ENCODE measurements around the gene DDI2. TPM values are rescaled to one million over a fixed set of nuclear protein-coding genes. Genes with fewer than 3 reads are reported as not detected.

Gene DDI2
- total and polyA plus RNA-seq, 10 of the 15 experiments (the other 5 are each of a cell fraction or from before 2014, with no cell fraction given), result 3.3 to 33.1 (median 11.6) TPM

GRCh38 chr1:15681349-15682292, 64.4 kb downstream of the DDI2 start:
- Histone ChIP-seq H3K9me3 (replicated peaks; ENCODE audit: control insufficient read depth, insufficient read depth, low read length) (no peaks in the 10 kb centered on the region; the same call in 2 of the 3 replicates), H4K20me1 (ENCODE audit: control insufficient read depth, insufficient read depth) (no peaks in the 10 kb centered on the region), H2AFZ (ENCODE audit: control insufficient read depth, low read depth, low read length) (peak overlapping the region; percentile 10; the same call in 1 of the 2 replicates), H3K79me2 (ENCODE audit: control insufficient read depth, insufficient read depth, low read length) (peaks cover 27% of the 10 kb centered on the region), H3K4me1 (ENCODE audit: control insufficient read depth, insufficient read depth, low read length) (peaks cover 6% of the 10 kb centered on the region), H3K27me3 (replicated peaks in 1 of 2; ENCODE audit: control insufficient read depth in 2 of 2, insufficient read depth in 2 of 2, low read length in 1 of 2) (no peaks in the 10 kb centered on the region), H3K36me3 (ENCODE audit: control insufficient read depth in 2 of 2, insufficient read depth in 2 of 2, low read length in 1 of 2) (no peaks in the 10 kb centered on the region), H3K27ac (ENCODE audit: control insufficient read depth, insufficient read depth) (no peak overlapping the region), H3K4me3 (no peak overlapping the region), H3K9ac (ENCODE audit: control insufficient read depth, insufficient read depth, low read length) (no peak overlapping the region), H3K4me2 (ENCODE audit: control insufficient read depth, insufficient read depth) (no peak overlapping the region)
- WGBS (ENCODE audit: insufficient coverage, insufficient replicate concordance, low lambda C conversion rate, missing lambda C conversion rate), result 48% methylated on average over 12 of the region's 12 CpGs
- no TSS peak for BruUV-seq (replicated peaks)
- in situ Hi-C loops (cut with MboI), result no loop called here
- ChIA-PET CTCF (interaction anchor here (0.6 to 1.7 kb wide), 5 partner anchors 16 to 180 kb away, joined by 3 to 5 read pairs (median 3); no protein-coding TSS in a partner anchor), POLR2A (interaction anchor here (0.8 to 1.2 kb wide), 3 partner anchors 9 to 65 kb away, joined by 3 to 5 read pairs (median 4); no protein-coding TSS in a partner anchor), SMC1A (ENCODE audit: uncharacterized antibody, unreplicated experiment) (interaction anchor here (0.8 to 4.6 kb wide), 5 partner anchors 9 to 54 kb away, joined by 5 to 25 read pairs (median 7); no protein-coding TSS in a partner anchor), RAD21 (ENCODE audit: unreplicated experiment) (interaction anchor here (0.8 to 4.6 kb wide), 2 partner anchors 10 to 15 kb away, joined by 3 to 22 read pairs; no protein-coding TSS in a partner anchor)
- TF ChIP-seq HDAC2 (IDR thresholded peaks at IDR 0.05), result no peak
- no peak for TF ChIP-seq CBX3 (IDR thresholded peaks at IDR 0.05; ENCODE audit: borderline replicate concordance, low read depth)
- TF ChIP-seq ZBED1 (IDR thresholded peaks at IDR 0.05; ENCODE audit: borderline replicate concordance), result no peak
- no peak for TF ChIP-seq NR2F1 (conservative IDR thresholded peaks at IDR 0.05)
- TF ChIP-seq ZNF622 (IDR thresholded peaks at IDR 0.05), result no peak
- 0 out of 2 replicates have a peak, but pooled peaks have one; percentile 32 for TF ChIP-seq ZNF217 (IDR thresholded peaks at IDR 0.05)
- no peak for TF ChIP-seq IKZF1 (conservative IDR thresholded peaks at IDR 0.05)
- TF ChIP-seq IKZF2 (IDR thresholded peaks at IDR 0.05), result no peak
- peak in 1 of 2 experiments; percentile 23; a peak in 1 of 4 replicates for TF ChIP-seq BHLHE40 (IDR thresholded peaks at IDR 0.05; ENCODE audit: borderline replicate concordance in 1 of 2, low read depth in 2 of 2, low read length in 1 of 2)
- peak; percentile 90 for TF ChIP-seq MEF2B (IDR thresholded peaks at IDR 0.05; ENCODE audit: partially characterized antibody, poor library complexity, severe bottlenecking)
- FAIRE-seq (no peak), ATAC-seq (peak; percentile 38), DNase-seq (ENCODE audit: low read depth, low spot score) (no peak)
- intact Hi-C loops (cut with micrococcal nuclease; ENCODE audit: unreplicated experiment), result no loop called here

Measured in GM12878 (cell line).